Measurements from ENCODE around the gene CFAP91.

The CFAP91 gene

DNA sequence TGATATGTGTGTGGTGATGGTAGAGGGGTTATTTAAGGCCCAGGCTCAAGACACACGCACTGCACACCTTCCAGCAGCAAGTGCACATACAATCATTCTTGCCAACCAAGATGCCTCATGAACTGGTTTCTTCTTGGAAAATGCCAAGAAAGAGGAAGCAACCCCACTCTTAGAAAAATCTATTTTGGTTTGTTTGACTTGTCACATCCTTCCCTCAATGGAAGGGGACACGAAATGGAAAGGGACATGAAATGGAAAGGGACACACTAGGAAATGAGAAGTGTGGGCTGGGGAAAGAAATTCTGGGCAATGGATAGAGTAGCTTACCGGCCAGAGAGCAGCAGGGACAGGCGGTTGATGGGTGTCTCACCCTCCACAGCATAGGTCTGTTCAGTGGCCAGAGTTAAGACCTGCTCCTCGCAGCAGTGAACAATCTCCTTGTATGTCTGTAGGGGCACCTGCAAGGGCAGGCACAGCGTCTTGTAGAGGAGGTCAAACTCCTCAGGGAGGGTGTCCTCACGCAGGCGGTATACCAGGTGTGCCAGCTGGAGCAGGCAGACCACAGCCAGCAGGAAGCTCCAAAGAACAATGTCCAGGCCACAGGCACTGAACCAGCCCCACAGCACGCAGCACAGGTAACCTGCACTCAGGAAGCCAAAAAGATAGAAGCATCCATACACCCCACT is 43.1 kb upstream of the CFAP91 start:
- peaks cover 24% of the 10 kb centered on the region for H3K4me1 ChIP-seq
- H3K27ac ChIP-seq, result no peak overlapping the region
- H2AFZ ChIP-seq, result no peak overlapping the region
- no peak overlapping the region for H3K9ac ChIP-seq
- no peak overlapping the region for H3K4me2 ChIP-seq (ENCODE audit: low read length)
- no peak overlapping the region for H3K4me3 ChIP-seq (ENCODE audit: low read depth, low read length)
- H3K36me3 ChIP-seq (ENCODE audit: control insufficient read depth, insufficient read depth, low read length), result peaks cover 2% of the 10 kb centered on the region
- TF ChIP-seq CTCF (IDR thresholded peaks at IDR 0.05), result no peak
- no peaks in the 10 kb centered on the region for H3K79me2 ChIP-seq
- H3K27me3 ChIP-seq (ENCODE audit: control insufficient read depth, insufficient read depth, low read length), result no peaks in the 10 kb centered on the region
- no peaks in the 10 kb centered on the region for H3K9me3 ChIP-seq (ENCODE audit: control insufficient read depth, low read length)

DNA sequence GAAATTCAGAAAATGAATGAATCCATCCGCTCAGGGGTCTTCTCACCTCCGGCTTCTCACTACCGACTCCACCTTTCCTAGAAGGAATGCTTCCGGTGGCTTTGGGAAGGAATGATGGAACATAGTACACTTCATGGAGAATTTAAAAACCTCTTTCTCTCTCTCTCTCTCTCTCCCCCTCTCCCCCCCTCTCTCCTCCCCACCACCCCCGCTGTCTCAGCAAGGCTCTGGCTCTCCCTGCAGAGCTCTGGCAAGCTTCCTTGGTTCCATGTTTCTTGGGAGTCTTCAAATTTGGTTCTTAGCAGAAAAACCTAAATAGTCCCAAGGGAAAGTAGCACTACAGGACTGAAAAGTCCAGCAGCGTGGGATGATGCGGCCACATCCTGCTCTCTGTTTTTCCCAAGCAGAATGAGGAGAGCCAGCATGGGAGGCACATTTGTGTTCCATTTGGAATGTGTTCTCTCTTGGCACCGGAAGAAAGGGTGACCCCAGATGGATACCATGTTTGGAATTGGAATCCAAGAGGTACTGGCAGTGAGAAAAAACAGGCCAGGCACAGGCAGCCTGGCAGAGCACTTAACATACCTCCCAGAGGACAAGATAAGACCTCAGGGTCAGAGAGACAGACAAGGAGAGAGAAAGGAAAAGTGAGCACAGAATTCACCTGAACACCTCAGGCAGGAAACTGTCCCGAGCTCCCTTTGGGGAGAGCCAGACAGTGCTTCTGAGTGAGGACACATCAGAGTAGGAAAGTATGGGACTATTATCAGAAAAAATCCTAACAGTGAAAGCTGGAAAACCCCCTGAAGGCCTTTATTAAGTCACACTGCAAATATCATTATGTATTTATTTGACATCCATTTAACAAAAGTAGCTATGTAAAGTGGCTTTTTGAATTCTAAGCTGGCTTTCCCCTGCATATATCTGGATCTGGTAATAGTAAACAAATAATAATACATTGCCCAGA is 42.1 kb upstream of the CFAP91 start, which contains the start of gene POPDC2:
Gene POPDC2 (minus strand): TSS at position 116 of the 967 bp plus-strand sequence. CDS start 166 bp downstream, outside the sequence.
- Histone ChIP-seq H3K4me3 (ENCODE audit: low read depth, low read length) (no peak within 1 kb of the TSS), H3K4me1 (peaks cover 31% of the 10 kb centered on the region), H3K27ac (peak within 1 kb of the TSS; percentile 15), H2AFZ (peak within 1 kb of the TSS; percentile 43), H3K9ac (no peak within 1 kb of the TSS), H3K9me3 (ENCODE audit: control insufficient read depth, low read length) (no peaks in the 10 kb centered on the region), H3K36me3 (ENCODE audit: control insufficient read depth, insufficient read depth, low read length) (peaks cover 2% of the 10 kb centered on the region), H3K27me3 (ENCODE audit: control insufficient read depth, insufficient read depth, low read length) (no peaks in the 10 kb centered on the region), H3K4me2 (ENCODE audit: low read length) (no peak within 1 kb of the TSS), H3K79me2 (no peaks in the 10 kb centered on the region)
- TF ChIP-seq CTCF (IDR thresholded peaks at IDR 0.05), result no peak

GRCh38 chr3:119662604-119663373 is 40.0 kb upstream of the CFAP91 start:
- TF ChIP-seq CTCF (IDR thresholded peaks at IDR 0.05), result peak; percentile 18
- Histone ChIP-seq H3K4me1 (peaks cover 42% of the 10 kb centered on the region), H3K27ac (peak overlapping the region; percentile 70), H3K4me3 (ENCODE audit: low read depth, low read length) (no peak overlapping the region), H3K36me3 (ENCODE audit: control insufficient read depth, insufficient read depth, low read length) (no peaks in the 10 kb centered on the region), H3K4me2 (ENCODE audit: low read length) (peak overlapping the region; percentile 56), H2AFZ (peak overlapping the region; percentile 31), H3K9ac (no peak overlapping the region), H3K79me2 (no peaks in the 10 kb centered on the region), H3K27me3 (ENCODE audit: control insufficient read depth, insufficient read depth, low read length) (no peaks in the 10 kb centered on the region), H3K9me3 (ENCODE audit: control insufficient read depth, low read length) (no peaks in the 10 kb centered on the region)

DNA sequence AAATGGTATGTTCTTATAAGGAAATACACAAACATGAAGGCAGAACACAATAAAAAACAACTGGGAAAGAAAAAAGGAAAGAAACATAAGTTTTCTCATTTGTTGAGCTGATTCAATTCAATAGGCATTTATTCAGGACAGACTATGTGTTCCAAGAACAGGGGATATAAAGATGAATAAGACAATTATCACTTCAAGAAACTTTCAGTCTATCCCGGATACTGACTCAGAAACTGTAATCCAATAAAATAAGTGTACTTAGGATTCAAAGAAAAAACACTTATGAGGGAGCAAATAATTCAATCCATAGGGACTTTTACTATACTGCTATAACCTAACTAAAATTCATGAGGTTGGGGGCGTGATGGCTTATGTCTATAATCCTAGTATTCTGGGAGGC is 38.9 kb upstream of the CFAP91 start:
- Histone ChIP-seq H3K4me1 (peaks cover 42% of the 10 kb centered on the region), H3K27ac (peak overlapping the region; percentile 70), H3K36me3 (ENCODE audit: control insufficient read depth, insufficient read depth, low read length) (no peaks in the 10 kb centered on the region), H3K4me3 (ENCODE audit: low read depth, low read length) (no peak overlapping the region), H3K4me2 (ENCODE audit: low read length) (no peak overlapping the region), H3K9ac (no peak overlapping the region), H3K9me3 (ENCODE audit: control insufficient read depth, low read length) (no peaks in the 10 kb centered on the region), H3K79me2 (no peaks in the 10 kb centered on the region), H3K27me3 (ENCODE audit: control insufficient read depth, insufficient read depth, low read length) (no peaks in the 10 kb centered on the region), H2AFZ (no peak overlapping the region)
- no peak for TF ChIP-seq CTCF (IDR thresholded peaks at IDR 0.05)

Data from parathyroid adenoma (tissue), 2 donors.